HEK293 (cell line): ENCODE results near the gene TSKU.

Source experiments
- GFI1B ChIP-seq: fragments of 450-650 bp; formaldehyde crosslinking; IDR thresholded peaks from 2 replicates; pipeline ENCODE4 v1.5.1; 2016; ENCODE audit warnings: missing biosample characterization, missing genetic modification characterization
- HOXA7 ChIP-seq: sonication (generic); formaldehyde crosslinking; IDR thresholded peaks from 2 replicates; pipeline ENCODE4 v1.8.1; 2022; ENCODE audit warnings: missing genetic modification reagents, borderline replicate concordance
- KLF8 ChIP-seq: fragments of 450-650 bp; formaldehyde crosslinking; IDR thresholded peaks from 2 replicates; pipeline ENCODE4 v1.5.1; 2016; ENCODE audit warnings: missing biosample characterization, missing genetic modification characterization
- MEIS1 ChIP-seq: sonication (generic); formaldehyde crosslinking; IDR thresholded peaks from 2 replicates; pipeline ENCODE4 v1.8.1; 2022; ENCODE audit warnings: missing genetic modification reagents, mild to moderate bottlenecking, borderline replicate concordance
- OSR2 ChIP-seq: fragments of 450-650 bp; formaldehyde crosslinking; IDR thresholded peaks from 2 replicates; pipeline ENCODE4 v1.5.1; 2016; ENCODE audit warnings: missing biosample characterization, missing genetic modification characterization
- ZBTB20 ChIP-seq: fragments of 450-650 bp; formaldehyde crosslinking; IDR thresholded peaks from 2 replicates; pipeline ENCODE4 v1.5.1; 2016; ENCODE audit warnings: missing biosample characterization, missing genetic modification characterization
- ZBTB7A ChIP-seq: fragments of 450-650 bp; formaldehyde crosslinking; IDR thresholded peaks from 2 replicates; pipeline ENCODE4 v1.5.1; 2016; ENCODE audit warnings: low read depth, missing biosample characterization, missing genetic modification characterization
- ZNF10 ChIP-seq: fragments of 450-650 bp; formaldehyde crosslinking; IDR thresholded peaks from 2 replicates; pipeline ENCODE4 v1.5.1; 2017; ENCODE audit warnings: missing biosample characterization, missing genetic modification characterization
- ZNF169 ChIP-seq: fragments of 450-650 bp; formaldehyde crosslinking; IDR thresholded peaks from 2 replicates; pipeline ENCODE4 v1.5.1; 2016; ENCODE audit warnings: missing biosample characterization, missing genetic modification characterization
- ZNF211 ChIP-seq: fragments of 450-650 bp; formaldehyde crosslinking; IDR thresholded peaks from 2 replicates; pipeline ENCODE4 v1.5.1; 2016; ENCODE audit warnings: low read depth, missing biosample characterization, missing genetic modification characterization
- ZNF248 ChIP-seq: fragments of 450-650 bp; formaldehyde crosslinking; IDR thresholded peaks from 2 replicates; pipeline ENCODE4 v1.5.1; 2017; ENCODE audit warnings: missing biosample characterization, missing genetic modification characterization
- ZNF274 ChIP-seq, 2 experiments: fragments of 200-500 bp in 1 of 2; fragments of 450-650 bp in 1 of 2; sonication (Bioruptor generic) in 1 of 2; formaldehyde crosslinking in 1 of 2; IDR thresholded peaks; 2 replicates each; pipeline versions ENCODE4 v1.5.1 to v1.6.1; 2014 to 2016; ENCODE audit warnings: borderline replicate concordance in 1 of 2, inconsistent platforms in 1 of 2, low read length in 1 of 2, missing biosample characterization in 1 of 2, missing genetic modification characterization in 1 of 2
- ZNF341 ChIP-seq: fragments of 450-650 bp; formaldehyde crosslinking; IDR thresholded peaks from 2 replicates; pipeline ENCODE4; 2016; ENCODE audit warnings: low read depth, missing biosample characterization, missing genetic modification characterization
- ZNF350 ChIP-seq: fragments of 450-650 bp; formaldehyde crosslinking; IDR thresholded peaks from 2 replicates; pipeline ENCODE4 v1.5.0; 2017; ENCODE audit warnings: missing biosample characterization, mild to moderate bottlenecking, missing genetic modification characterization
- ZNF391 ChIP-seq: fragments of 450-650 bp; formaldehyde crosslinking; IDR thresholded peaks from 2 replicates; pipeline ENCODE4 v1.5.1; 2016; ENCODE audit warnings: low read depth, missing biosample characterization, missing genetic modification characterization, borderline replicate concordance
- ZNF423 ChIP-seq: fragments of 450-650 bp; formaldehyde crosslinking; IDR thresholded peaks from 2 replicates; pipeline ENCODE4 v1.5.1; 2016; ENCODE audit warnings: missing biosample characterization, missing genetic modification characterization
- ZNF501 ChIP-seq: fragments of 450-650 bp; formaldehyde crosslinking; IDR thresholded peaks from 2 replicates; pipeline ENCODE4 v1.5.1; 2016; ENCODE audit warnings: missing biosample characterization, missing genetic modification characterization
- ZNF510 ChIP-seq: fragments of 450-650 bp; formaldehyde crosslinking; IDR thresholded peaks from 2 replicates; pipeline ENCODE4 v1.5.1; 2018; ENCODE audit warnings: mild to moderate bottlenecking, missing genetic modification characterization, missing biosample characterization; ENCODE audit not compliant: insufficient replicate concordance
- ZNF76 ChIP-seq: fragments of 450-650 bp; formaldehyde crosslinking; IDR thresholded peaks from 2 replicates; pipeline ENCODE4; 2016; ENCODE audit warnings: low read depth, missing biosample characterization, missing genetic modification characterization, borderline replicate concordance
- ZNF768 ChIP-seq: fragments of 450-650 bp; formaldehyde crosslinking; IDR thresholded peaks from 2 replicates; pipeline ENCODE4 v1.5.1; 2018; ENCODE audit warnings: missing biosample characterization, mild to moderate bottlenecking, missing genetic modification characterization
- ZNF785 ChIP-seq: fragments of 450-650 bp; formaldehyde crosslinking; IDR thresholded peaks from 2 replicates; pipeline ENCODE4 v1.5.1; 2016; ENCODE audit warnings: missing biosample characterization, missing genetic modification characterization
- TF ChIP-seq, protein P1 (sequence below): fragments of 450-650 bp; formaldehyde crosslinking; IDR thresholded peaks from 2 replicates; pipeline ENCODE4 v1.5.1; 2016; ENCODE audit warnings: missing biosample characterization, missing genetic modification characterization
- TF ChIP-seq, protein P2 (sequence below): fragments of 450-650 bp; formaldehyde crosslinking; IDR thresholded peaks from 2 replicates; pipeline ENCODE4 v1.5.1; 2016; ENCODE audit warnings: missing biosample characterization, missing genetic modification characterization
- TF ChIP-seq, protein P3 (sequence below): fragments of 450-650 bp; formaldehyde crosslinking; IDR thresholded peaks from 2 replicates; pipeline ENCODE4 v1.5.1; 2016; ENCODE audit warnings: missing biosample characterization, missing genetic modification characterization
- TF ChIP-seq, protein P4 (sequence below): fragments of 450-650 bp; formaldehyde crosslinking; IDR thresholded peaks from 2 replicates; pipeline ENCODE4 v1.5.1; 2016; ENCODE audit warnings: missing biosample characterization, missing genetic modification characterization
- TF ChIP-seq, protein P5 (sequence below): fragments of 450-650 bp; formaldehyde crosslinking; IDR thresholded peaks from 2 replicates; pipeline ENCODE4 v1.5.0; 2017; ENCODE audit warnings: missing biosample characterization, missing genetic modification characterization, borderline replicate concordance
- TF ChIP-seq, protein P6 (sequence below): fragments of 450-650 bp; formaldehyde crosslinking; IDR thresholded peaks from 2 replicates; pipeline ENCODE4 v1.5.1; 2016; ENCODE audit warnings: missing biosample characterization, missing genetic modification characterization

The TSKU gene

DNA sequence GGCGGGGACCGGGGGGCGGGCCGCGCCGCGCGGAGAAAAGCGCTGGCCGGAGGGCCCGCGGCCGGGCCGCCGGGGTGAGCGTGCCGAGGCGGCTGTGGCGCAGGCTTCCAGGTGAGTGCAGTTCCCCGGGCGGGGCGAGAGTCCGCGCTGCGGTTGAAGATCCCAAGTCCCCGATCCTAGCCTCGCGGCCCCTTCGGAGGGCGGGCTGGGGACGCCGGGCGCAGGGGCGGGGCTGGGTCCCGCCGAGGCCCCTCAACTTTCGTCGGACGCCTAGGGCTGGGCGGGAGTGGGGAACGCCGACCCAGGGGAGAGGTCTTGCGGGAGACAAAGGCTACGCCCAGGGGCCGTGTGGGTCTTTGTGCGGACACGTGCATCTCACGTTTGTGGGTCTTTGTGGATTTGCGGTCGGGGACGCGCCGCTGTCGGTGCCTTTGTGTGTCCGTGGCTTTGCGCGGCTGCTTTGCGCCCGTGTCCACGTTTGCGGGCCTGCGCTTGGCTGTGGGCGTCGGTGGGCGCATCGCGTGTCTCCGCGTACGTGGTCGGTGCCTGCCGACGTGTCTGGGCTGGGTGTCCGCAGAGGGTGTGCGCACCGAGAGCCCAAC, at the start of gene TSKU (continued):
- TF ChIP-seq, protein P1, sequence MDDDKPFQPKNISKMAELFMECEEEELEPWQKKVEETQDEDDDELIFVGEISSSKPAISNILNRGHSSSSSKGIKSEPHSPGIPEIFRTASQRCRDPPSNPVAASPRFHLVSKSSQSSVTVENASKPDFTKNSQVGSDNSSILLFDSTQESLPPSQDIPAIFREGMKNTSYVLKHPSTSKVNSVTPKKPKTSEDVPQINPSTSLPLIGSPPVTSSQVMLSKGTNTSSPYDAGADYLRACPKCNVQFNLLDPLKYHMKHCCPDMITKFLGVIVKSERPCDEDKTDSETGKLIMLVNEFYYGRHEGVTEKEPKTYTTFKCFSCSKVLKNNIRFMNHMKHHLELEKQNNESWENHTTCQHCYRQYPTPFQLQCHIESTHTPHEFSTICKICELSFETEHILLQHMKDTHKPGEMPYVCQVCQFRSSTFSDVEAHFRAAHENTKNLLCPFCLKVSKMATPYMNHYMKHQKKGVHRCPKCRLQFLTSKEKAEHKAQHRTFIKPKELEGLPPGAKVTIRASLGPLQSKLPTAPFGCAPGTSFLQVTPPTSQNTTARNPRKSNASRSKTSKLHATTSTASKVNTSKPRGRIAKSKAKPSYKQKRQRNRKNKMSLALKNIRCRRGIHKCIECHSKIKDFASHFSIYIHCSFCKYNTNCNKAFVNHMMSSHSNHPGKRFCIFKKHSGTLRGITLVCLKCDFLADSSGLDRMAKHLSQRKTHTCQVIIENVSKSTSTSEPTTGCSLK (tag by site-specific recombination), result no peak
- TF ChIP-seq, protein P2, sequence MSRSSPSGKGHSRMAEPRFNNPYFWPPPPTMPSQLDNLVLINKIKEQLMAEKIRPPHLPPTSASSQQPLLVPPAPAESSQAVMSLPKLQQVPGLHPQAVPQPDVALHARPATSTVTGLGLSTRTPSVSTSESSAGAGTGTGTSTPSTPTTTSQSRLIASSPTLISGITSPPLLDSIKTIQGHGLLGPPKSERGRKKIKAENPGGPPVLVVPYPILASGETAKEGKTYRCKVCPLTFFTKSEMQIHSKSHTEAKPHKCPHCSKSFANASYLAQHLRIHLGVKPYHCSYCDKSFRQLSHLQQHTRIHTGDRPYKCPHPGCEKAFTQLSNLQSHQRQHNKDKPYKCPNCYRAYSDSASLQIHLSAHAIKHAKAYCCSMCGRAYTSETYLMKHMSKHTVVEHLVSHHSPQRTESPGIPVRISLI (tag by site-specific recombination), result no peak
- TF ChIP-seq GFI1B (tag by site-specific recombination), result no peak
- TF ChIP-seq ZNF10 (tag by site-specific recombination), result no peak
- no peak for TF ChIP-seq ZNF501 (tag by site-specific recombination)
- no peak for TF ChIP-seq ZNF274 (IDR thresholded peaks at IDR 0.05; ENCODE audit: low read length)
- no peak for TF ChIP-seq ZNF274 (tag by site-specific recombination; IDR thresholded peaks at IDR 0.05; ENCODE audit: borderline replicate concordance)
- TF ChIP-seq ZNF510 (tag by site-specific recombination), result no peak
- no peak for TF ChIP-seq ZNF423 (tag by site-specific recombination)
- TF ChIP-seq HOXA7 (CRISPR knock-in tag), result no peak
- no peak for TF ChIP-seq ZNF391 (tag by site-specific recombination)
- TF ChIP-seq, protein P3, sequence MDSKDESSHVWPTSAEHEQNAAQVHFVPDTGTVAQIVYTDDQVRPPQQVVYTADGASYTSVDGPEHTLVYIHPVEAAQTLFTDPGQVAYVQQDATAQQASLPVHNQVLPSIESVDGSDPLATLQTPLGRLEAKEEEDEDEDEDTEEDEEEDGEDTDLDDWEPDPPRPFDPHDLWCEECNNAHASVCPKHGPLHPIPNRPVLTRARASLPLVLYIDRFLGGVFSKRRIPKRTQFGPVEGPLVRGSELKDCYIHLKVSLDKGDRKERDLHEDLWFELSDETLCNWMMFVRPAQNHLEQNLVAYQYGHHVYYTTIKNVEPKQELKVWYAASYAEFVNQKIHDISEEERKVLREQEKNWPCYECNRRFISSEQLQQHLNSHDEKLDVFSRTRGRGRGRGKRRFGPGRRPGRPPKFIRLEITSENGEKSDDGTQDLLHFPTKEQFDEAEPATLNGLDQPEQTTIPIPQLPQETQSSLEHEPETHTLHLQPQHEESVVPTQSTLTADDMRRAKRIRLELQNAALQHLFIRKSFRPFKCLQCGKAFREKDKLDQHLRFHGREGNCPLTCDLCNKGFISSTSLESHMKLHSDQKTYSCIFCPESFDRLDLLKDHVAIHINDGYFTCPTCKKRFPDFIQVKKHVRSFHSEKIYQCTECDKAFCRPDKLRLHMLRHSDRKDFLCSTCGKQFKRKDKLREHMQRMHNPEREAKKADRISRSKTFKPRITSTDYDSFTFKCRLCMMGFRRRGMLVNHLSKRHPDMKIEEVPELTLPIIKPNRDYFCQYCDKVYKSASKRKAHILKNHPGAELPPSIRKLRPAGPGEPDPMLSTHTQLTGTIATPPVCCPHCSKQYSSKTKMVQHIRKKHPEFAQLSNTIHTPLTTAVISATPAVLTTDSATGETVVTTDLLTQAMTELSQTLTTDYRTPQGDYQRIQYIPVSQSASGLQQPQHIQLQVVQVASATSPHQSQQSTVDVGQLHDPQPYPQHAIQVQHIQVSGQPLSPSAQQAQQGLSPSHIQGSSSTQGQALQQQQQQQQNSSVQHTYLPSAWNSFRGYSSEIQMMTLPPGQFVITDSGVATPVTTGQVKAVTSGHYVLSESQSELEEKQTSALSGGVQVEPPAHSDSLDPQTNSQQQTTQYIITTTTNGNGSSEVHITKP (tag by site-specific recombination), result no peak
- TF ChIP-seq, protein P4, sequence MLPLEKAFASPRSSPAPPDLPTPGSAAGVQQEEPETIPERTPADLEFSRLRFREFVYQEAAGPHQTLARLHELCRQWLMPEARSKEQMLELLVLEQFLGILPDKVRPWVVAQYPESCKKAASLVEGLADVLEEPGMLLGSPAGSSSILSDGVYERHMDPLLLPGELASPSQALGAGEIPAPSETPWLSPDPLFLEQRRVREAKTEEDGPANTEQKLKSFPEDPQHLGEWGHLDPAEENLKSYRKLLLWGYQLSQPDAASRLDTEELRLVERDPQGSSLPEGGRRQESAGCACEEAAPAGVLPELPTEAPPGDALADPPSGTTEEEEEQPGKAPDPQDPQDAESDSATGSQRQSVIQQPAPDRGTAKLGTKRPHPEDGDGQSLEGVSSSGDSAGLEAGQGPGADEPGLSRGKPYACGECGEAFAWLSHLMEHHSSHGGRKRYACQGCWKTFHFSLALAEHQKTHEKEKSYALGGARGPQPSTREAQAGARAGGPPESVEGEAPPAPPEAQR, result no peak
- TF ChIP-seq ZNF785 (tag by site-specific recombination), result no peak
- no peak for TF ChIP-seq ZNF350 (tag by site-specific recombination)
- TF ChIP-seq, protein P5, sequence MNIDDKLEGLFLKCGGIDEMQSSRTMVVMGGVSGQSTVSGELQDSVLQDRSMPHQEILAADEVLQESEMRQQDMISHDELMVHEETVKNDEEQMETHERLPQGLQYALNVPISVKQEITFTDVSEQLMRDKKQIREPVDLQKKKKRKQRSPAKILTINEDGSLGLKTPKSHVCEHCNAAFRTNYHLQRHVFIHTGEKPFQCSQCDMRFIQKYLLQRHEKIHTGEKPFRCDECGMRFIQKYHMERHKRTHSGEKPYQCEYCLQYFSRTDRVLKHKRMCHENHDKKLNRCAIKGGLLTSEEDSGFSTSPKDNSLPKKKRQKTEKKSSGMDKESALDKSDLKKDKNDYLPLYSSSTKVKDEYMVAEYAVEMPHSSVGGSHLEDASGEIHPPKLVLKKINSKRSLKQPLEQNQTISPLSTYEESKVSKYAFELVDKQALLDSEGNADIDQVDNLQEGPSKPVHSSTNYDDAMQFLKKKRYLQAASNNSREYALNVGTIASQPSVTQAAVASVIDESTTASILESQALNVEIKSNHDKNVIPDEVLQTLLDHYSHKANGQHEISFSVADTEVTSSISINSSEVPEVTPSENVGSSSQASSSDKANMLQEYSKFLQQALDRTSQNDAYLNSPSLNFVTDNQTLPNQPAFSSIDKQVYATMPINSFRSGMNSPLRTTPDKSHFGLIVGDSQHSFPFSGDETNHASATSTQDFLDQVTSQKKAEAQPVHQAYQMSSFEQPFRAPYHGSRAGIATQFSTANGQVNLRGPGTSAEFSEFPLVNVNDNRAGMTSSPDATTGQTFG (tag by site-specific recombination), result no peak
- 0 out of 2 replicates have a peak, but pooled peaks have one; percentile 29 for TF ChIP-seq ZBTB7A (tag by site-specific recombination)
- no peak for TF ChIP-seq ZNF341 (tag by site-specific recombination)
- peak; percentile 14; the same call in 1 of the 2 replicates for TF ChIP-seq KLF8 (tag by site-specific recombination)
- no peak for TF ChIP-seq MEIS1 (CRISPR knock-in tag)
- no peak for TF ChIP-seq ZNF211 (tag by site-specific recombination)
- TF ChIP-seq ZNF76 (tag by site-specific recombination), result no peak
- TF ChIP-seq ZNF169, result no peak
- no peak for TF ChIP-seq ZNF248 (tag by site-specific recombination)
- TF ChIP-seq ZBTB20 (tag by site-specific recombination), result peak; percentile 41; the same call in 1 of the 2 replicates
- no peak for TF ChIP-seq OSR2
- TF ChIP-seq, protein P6, sequence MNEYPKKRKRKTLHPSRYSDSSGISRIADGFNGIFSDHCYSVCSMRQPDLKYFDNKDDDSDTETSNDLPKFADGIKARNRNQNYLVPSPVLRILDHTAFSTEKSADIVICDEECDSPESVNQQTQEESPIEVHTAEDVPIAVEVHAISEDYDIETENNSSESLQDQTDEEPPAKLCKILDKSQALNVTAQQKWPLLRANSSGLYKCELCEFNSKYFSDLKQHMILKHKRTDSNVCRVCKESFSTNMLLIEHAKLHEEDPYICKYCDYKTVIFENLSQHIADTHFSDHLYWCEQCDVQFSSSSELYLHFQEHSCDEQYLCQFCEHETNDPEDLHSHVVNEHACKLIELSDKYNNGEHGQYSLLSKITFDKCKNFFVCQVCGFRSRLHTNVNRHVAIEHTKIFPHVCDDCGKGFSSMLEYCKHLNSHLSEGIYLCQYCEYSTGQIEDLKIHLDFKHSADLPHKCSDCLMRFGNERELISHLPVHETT, result no peak
- TF ChIP-seq ZNF768 (tag by site-specific recombination), result no peak
